Measurements from ENCODE around the gene EFCAB6. TPM values are rescaled to one million over a fixed set of nuclear protein-coding genes. Genes with fewer than 3 reads are reported as not detected.
A peak's percentile ranks its signal among the peaks of the same experiment; 100 is the strongest.

Gene EFCAB6
- total RNA-seq, 1 experiment from 2014 or later = 2.5 TPM

GRCh38 chr22:43618517-43618916, 193.6 kb downstream of the EFCAB6 start:
- TF ChIP-seq EZH2 (IDR thresholded peaks at IDR 0.05; ENCODE audit: low read depth) (no peak), CTCF (conservative IDR thresholded peaks at IDR 0.05) (no peak)
- CTCF ChIA-PET = no interaction called here
- no peak overlapping the region for H3K27ac ChIP-seq
- H3K9me3 ChIP-seq (ENCODE audit: insufficient read depth, low read depth) = 0 out of 2 replicates have a peak, but pooled peaks cover 3% of the 10 kb centered on the region
- peak in 1 of 2 experiments; percentile 20 for DNase-seq
- intact Hi-C loops (cut with micrococcal nuclease; ENCODE audit: unreplicated experiment) = no loop called here
- H3K9me2 ChIP-seq (ENCODE audit: insufficient read depth) = no peaks in the 10 kb centered on the region
- H3K4me1 ChIP-seq (replicated peaks; ENCODE audit: insufficient read depth) = no peaks in the 10 kb centered on the region
- no peak overlapping the region for H3K4me2 ChIP-seq
- BruUV-seq (replicated peaks) = no TSS peak
- no peaks in the 10 kb centered on the region for H3F3A ChIP-seq (ENCODE audit: insufficient read depth, low read depth)
- no peaks in the 10 kb centered on the region for H3K36me3 ChIP-seq (ENCODE audit: low read depth)
- POLR2A ChIA-PET (ENCODE audit: unreplicated experiment) = no interaction called here
- H4K20me1 ChIP-seq (ENCODE audit: insufficient read depth) = no peaks in the 10 kb centered on the region
- H2AFZ ChIP-seq = no peak overlapping the region
- no peak overlapping the region for H3K4me3 ChIP-seq
- peaks cover 54% of the 10 kb centered on the region for H3K27me3 ChIP-seq (ENCODE audit: insufficient read depth, low read depth)
- H3K79me2 ChIP-seq (ENCODE audit: low read depth) = no peaks in the 10 kb centered on the region

- no peaks in the 10 kb centered on the region for H3K36me3 ChIP-seq (ENCODE audit: low read depth)
- H3K9me2 ChIP-seq (ENCODE audit: insufficient read depth) = no peaks in the 10 kb centered on the region
- DNase-seq = no peak
- peaks cover 53% of the 10 kb centered on the region for H3K27me3 ChIP-seq (ENCODE audit: insufficient read depth, low read depth)
- H3K4me3 ChIP-seq = no peak overlapping the region
- no peak overlapping the region for H3K4me2 ChIP-seq
- no peak overlapping the region for H2AFZ ChIP-seq
- BruUV-seq (replicated peaks) = no TSS peak
- H4K20me1 ChIP-seq (ENCODE audit: insufficient read depth) = no peaks in the 10 kb centered on the region
- ChIA-PET POLR2A (ENCODE audit: unreplicated experiment) (no interaction called here), CTCF (no interaction called here)
- no peaks in the 10 kb centered on the region for H3K79me2 ChIP-seq (ENCODE audit: low read depth)
- no peaks in the 10 kb centered on the region for H3K9me3 ChIP-seq (ENCODE audit: insufficient read depth, low read depth)
- intact Hi-C loops (cut with micrococcal nuclease; ENCODE audit: unreplicated experiment) = no loop called here
- H3K27ac ChIP-seq = no peak overlapping the region
- no peaks in the 10 kb centered on the region for H3K4me1 ChIP-seq (replicated peaks; ENCODE audit: insufficient read depth)
- no peaks in the 10 kb centered on the region for H3F3A ChIP-seq (ENCODE audit: insufficient read depth, low read depth)
- TF ChIP-seq EZH2 (IDR thresholded peaks at IDR 0.05; ENCODE audit: low read depth) (no peak), CTCF (conservative IDR thresholded peaks at IDR 0.05) (no peak)
Measured at GRCh38 chr22:43616645-43617044, 195.5 kb downstream of the EFCAB6 start.

DNA sequence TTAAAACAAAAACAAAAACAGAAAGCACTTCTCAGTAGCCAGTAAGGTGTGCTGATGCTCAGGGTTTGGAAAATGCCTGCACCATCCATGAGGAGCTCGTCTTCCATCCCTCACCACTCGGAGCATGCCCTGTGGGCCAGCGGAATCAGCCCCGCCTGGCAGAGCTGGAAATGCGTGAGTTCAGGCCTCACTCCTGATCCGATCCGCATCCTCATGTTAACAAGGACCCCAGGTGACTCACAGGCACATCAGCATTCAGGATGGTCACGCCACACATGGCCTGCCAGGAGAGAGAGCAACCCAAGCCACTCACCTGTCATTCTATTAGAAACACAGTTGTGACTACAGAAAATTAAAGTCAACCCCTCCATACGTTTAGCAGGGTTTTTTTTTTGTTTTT, 211.8 kb downstream of the EFCAB6 start:
- Histone ChIP-seq H3K79me2 (ENCODE audit: low read depth) (no peaks in the 10 kb centered on the region), H3K4me2 (no peak overlapping the region), H3F3A (ENCODE audit: insufficient read depth, low read depth) (no peaks in the 10 kb centered on the region), H2AFZ (no peak overlapping the region), H3K36me3 (ENCODE audit: low read depth) (no peaks in the 10 kb centered on the region), H3K9me3 (ENCODE audit: insufficient read depth, low read depth) (0 out of 2 replicates have a peak, but pooled peaks cover 4% of the 10 kb centered on the region), H3K27ac (no peak overlapping the region), H4K20me1 (ENCODE audit: insufficient read depth) (no peaks in the 10 kb centered on the region), H3K27me3 (ENCODE audit: insufficient read depth, low read depth) (peaks cover 90% of the 10 kb centered on the region), H3K4me1 (replicated peaks; ENCODE audit: insufficient read depth) (no peaks in the 10 kb centered on the region), H3K9me2 (ENCODE audit: insufficient read depth) (no peaks in the 10 kb centered on the region), H3K4me3 (no peak overlapping the region)
- CTCF ChIA-PET = no interaction called here
- POLR2A ChIA-PET (ENCODE audit: unreplicated experiment) = no interaction called here
- BruUV-seq (replicated peaks) = no TSS peak
- intact Hi-C loops (cut with micrococcal nuclease; ENCODE audit: unreplicated experiment) = no loop called here
- TF ChIP-seq EZH2 (IDR thresholded peaks at IDR 0.05; ENCODE audit: low read depth) (no peak), CTCF (conservative IDR thresholded peaks at IDR 0.05) (no peak)
- DNase-seq = peak in 1 of 2 experiments; percentile 10

Data from PC-9 (cell line).